ENCODE measurements around the gene DARS2.

DNA sequence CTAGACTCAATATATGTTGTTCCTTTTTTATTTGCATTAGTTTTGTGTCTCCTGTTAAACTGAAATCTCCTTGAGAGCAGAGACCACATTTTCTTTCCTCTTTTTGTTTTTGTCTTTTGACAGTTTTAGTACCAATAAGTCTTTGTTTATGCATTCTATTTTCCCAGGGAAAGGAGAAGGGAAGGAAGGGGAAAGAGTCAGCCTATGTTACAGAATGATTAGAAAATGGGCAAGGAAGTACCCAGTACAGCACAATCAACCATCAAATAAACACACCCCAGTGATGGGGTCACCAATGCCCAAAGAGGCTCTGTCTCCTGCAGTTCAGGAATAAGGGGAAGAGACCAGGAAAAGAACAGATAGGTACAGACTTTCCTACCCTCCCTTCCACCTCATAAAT is 53.8 kb downstream of the DARS2 start:
- TF ChIP-seq POLR2AphosphoS5 (IDR thresholded peaks at IDR 0.05; ENCODE audit: low read depth, low read length), result no peak
- TF ChIP-seq POLR2A (IDR thresholded peaks at IDR 0.05; ENCODE audit: low read depth, low read length), result no peak
- no peak for TF ChIP-seq POU2F2 (IDR thresholded peaks at IDR 0.05; ENCODE audit: low read depth, low read length)
- no peak for TF ChIP-seq PAX5 (IDR thresholded peaks at IDR 0.05; ENCODE audit: insufficient read depth, low read length, severe bottlenecking)
- TF ChIP-seq TAF1 (IDR thresholded peaks at IDR 0.05; ENCODE audit: low read depth, low read length), result no peak

All from GM12891 (cell line).